Trophoblast cell (in vitro differentiated cells and primary cell): ENCODE measurements around the gene OR5V1. TPM values are rescaled to one million over a fixed set of nuclear protein-coding genes. Genes with fewer than 3 reads are reported as not detected.

Experiments
- DNase-seq, 2 donors: peaks; one replicate each; pipeline ENCODE4 v3.0.0-alpha.2; 2016
- H2AFZ ChIP-seq: 2 replicates; pipeline ENCODE4 v1.6.1; 2013; ENCODE audit warnings: low read length, moderate library complexity, mild to moderate bottlenecking; ENCODE audit not compliant: insufficient read depth, poor library complexity
- H2AK5ac ChIP-seq: 2 replicates; pipeline ENCODE4 v1.6.1; 2013; ENCODE audit warnings: mild to moderate bottlenecking, low read length
- H2BK120ac ChIP-seq: 2 replicates; pipeline ENCODE4 v1.6.1; 2013; ENCODE audit warnings: low read length, mild to moderate bottlenecking, moderate library complexity; ENCODE audit not compliant: insufficient read depth, poor library complexity
- H2BK12ac ChIP-seq: 2 replicates; pipeline ENCODE4 v1.6.1; 2013; ENCODE audit warnings: mild to moderate bottlenecking, low read length, moderate library complexity
- H2BK5ac ChIP-seq: 2 replicates; pipeline ENCODE4 v1.6.1; 2013; ENCODE audit warnings: low read length, low read depth, moderate library complexity, mild to moderate bottlenecking; ENCODE audit not compliant: poor library complexity
- H3K14ac ChIP-seq: 2 replicates; pipeline ENCODE4 v1.6.1; 2013; ENCODE audit warnings: mild to moderate bottlenecking, low read length
- H3K18ac ChIP-seq: 2 replicates; pipeline ENCODE4 v1.6.1; 2013; ENCODE audit warnings: mild to moderate bottlenecking, low read length
- H3K23ac ChIP-seq: 2 replicates; pipeline ENCODE4 v1.6.1; 2013; ENCODE audit warnings: low read length
- H3K27ac ChIP-seq: 2 replicates; pipeline ENCODE4 v1.5.1; 2013; ENCODE audit warnings: low read depth, mild to moderate bottlenecking, inconsistent platforms, low read length, moderate library complexity
- H3K27me3 ChIP-seq: 2 replicates; pipeline ENCODE4 v1.6.1; 2013; ENCODE audit warnings: inconsistent platforms, mild to moderate bottlenecking, low read length, moderate library complexity; ENCODE audit not compliant: insufficient read depth
- H3K36me3 ChIP-seq, 2 experiments: 1 replicate in 1 of 2; 2 replicates in 1 of 2; pipeline ENCODE4 v1.6.1; 2013; ENCODE audit warnings: low read length in 2 of 2, mild to moderate bottlenecking in 2 of 2, moderate library complexity in 1 of 2; ENCODE audit not compliant: insufficient read depth in 2 of 2, control insufficient read depth in 1 of 2
- H3K4ac ChIP-seq: 2 replicates; pipeline ENCODE4 v1.6.1; 2013; ENCODE audit warnings: low read depth, mild to moderate bottlenecking, low read length, moderate library complexity
- H3K4me1 ChIP-seq, 2 experiments: 1 replicate in 1 of 2; 2 replicates in 1 of 2; pipeline ENCODE4 v1.6.1; 2013; ENCODE audit warnings: low read length in 2 of 2, mild to moderate bottlenecking in 2 of 2, moderate library complexity in 1 of 2; ENCODE audit not compliant: insufficient read depth in 2 of 2, control insufficient read depth in 1 of 2
- H3K4me2 ChIP-seq: 2 replicates; pipeline ENCODE4 v1.6.1; 2013; ENCODE audit warnings: inconsistent platforms, mild to moderate bottlenecking, low read length, moderate library complexity
- H3K4me3 ChIP-seq: 2 replicates; pipeline ENCODE4 v1.5.1; 2013; ENCODE audit warnings: mild to moderate bottlenecking, low read depth, low read length, inconsistent platforms
- H3K79me1 ChIP-seq: one replicate; pipeline ENCODE4 v1.6.1; 2013; ENCODE audit warnings: low read length
- H3K79me2 ChIP-seq: 2 replicates; pipeline ENCODE4 v1.6.1; 2013; ENCODE audit warnings: low read length, mild to moderate bottlenecking; ENCODE audit not compliant: control insufficient read depth, insufficient read depth, poor library complexity
- H3K9ac ChIP-seq: 2 replicates; pipeline ENCODE4 v1.6.1; 2013; ENCODE audit warnings: mild to moderate bottlenecking, low read length
- H3K9me3 ChIP-seq: 2 replicates; pipeline ENCODE4 v1.6.1; 2013; ENCODE audit warnings: low read depth, mild to moderate bottlenecking, control low read depth, inconsistent platforms, low read length; ENCODE audit not compliant: insufficient read depth
- H4K12ac ChIP-seq: 2 replicates; pipeline ENCODE4 v1.6.1; 2013; ENCODE audit warnings: low read depth, mild to moderate bottlenecking, low read length, moderate library complexity
- H4K8ac ChIP-seq: 2 replicates; pipeline ENCODE4 v1.6.1; 2013; ENCODE audit warnings: low read depth, mild to moderate bottlenecking, low read length, moderate library complexity
- H4K91ac ChIP-seq: one replicate; pipeline ENCODE4 v1.6.1; 2013; ENCODE audit warnings: low read depth, mild to moderate bottlenecking, low read length, moderate library complexity
- WGBS: extraction: QIAGEN DNeasy Blood & Tissue Kit; methylation state at CpG from one replicate; pipeline ENCODE4 v1.1.7; 2013; ENCODE audit warnings: missing lambda C conversion rate; ENCODE audit not compliant: insufficient read length, insufficient coverage; ENCODE audit errors: extremely low coverage; 5-methylcytosine and 5-hydroxymethylcytosine counted together
- polyA plus RNA-seq: library from polyadenylated mRNA; stranded (reverse); fragments of 200-250 nt; gene quantifications from 2 replicates; pipeline ENCODE4 v1.2.3, GENCODE V29; 2013

The OR5V1 gene
- not detected in 2 replicates for polyA plus RNA-seq

DNA sequence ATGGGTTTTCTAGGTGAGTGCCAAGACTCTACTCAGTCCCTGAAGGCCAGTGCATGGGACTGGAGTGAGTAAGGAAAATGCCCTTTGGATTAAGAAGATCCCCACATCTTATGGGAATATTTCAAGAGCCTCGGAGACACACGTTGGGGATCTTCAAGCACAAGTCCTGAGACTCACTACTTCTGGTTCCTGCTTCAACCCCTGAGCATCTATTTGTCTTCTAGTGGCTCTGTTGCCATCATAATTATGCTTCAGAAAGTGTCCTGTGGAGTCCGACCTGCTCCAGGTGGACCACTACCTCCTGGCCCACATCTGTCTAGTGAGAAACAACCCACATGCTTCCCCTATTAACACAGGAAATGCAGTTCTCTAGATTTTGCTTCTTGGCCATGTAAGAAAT lies at the start of gene OR5V1:
TSS of gene OR5V1 (minus strand) at position 101 of the 400 bp plus-strand sequence. CDS start 12,670 bp downstream, outside the sequence.
- H3K79me2 ChIP-seq = no peaks in the 10 kb centered on the region
- H3K4ac ChIP-seq = no peak within 1 kb of the TSS
- H3K14ac ChIP-seq = no peak within 1 kb of the TSS
- H3K23ac ChIP-seq = no peak within 1 kb of the TSS
- no peak within 1 kb of the TSS for H4K91ac ChIP-seq
- DNase-seq = no peak
- H2BK5ac ChIP-seq = no peak within 1 kb of the TSS
- H3K27ac ChIP-seq = no peak within 1 kb of the TSS
- H3K36me3 ChIP-seq = no peaks in the 10 kb centered on the region
- H3K4me2 ChIP-seq = no peak within 1 kb of the TSS
- no CpG with 5 or more reads among the region's 3 CpGs for WGBS
- H4K12ac ChIP-seq = no peak within 1 kb of the TSS
- no peak within 1 kb of the TSS for H2BK12ac ChIP-seq
- no peak within 1 kb of the TSS for H3K9ac ChIP-seq
- H3K4me1 ChIP-seq = no peaks in the 10 kb centered on the region
- H3K9me3 ChIP-seq = no peaks in the 10 kb centered on the region
- H3K27me3 ChIP-seq = no peaks in the 10 kb centered on the region
- H3K18ac ChIP-seq = no peak within 1 kb of the TSS
- H3K79me1 ChIP-seq = no peaks in the 10 kb centered on the region
- H4K8ac ChIP-seq = no peak within 1 kb of the TSS
- no peak within 1 kb of the TSS for H3K4me3 ChIP-seq
- H2AK5ac ChIP-seq = no peak within 1 kb of the TSS
- H2AFZ ChIP-seq = no peak within 1 kb of the TSS
- H2BK120ac ChIP-seq = no peak within 1 kb of the TSS

DNA sequence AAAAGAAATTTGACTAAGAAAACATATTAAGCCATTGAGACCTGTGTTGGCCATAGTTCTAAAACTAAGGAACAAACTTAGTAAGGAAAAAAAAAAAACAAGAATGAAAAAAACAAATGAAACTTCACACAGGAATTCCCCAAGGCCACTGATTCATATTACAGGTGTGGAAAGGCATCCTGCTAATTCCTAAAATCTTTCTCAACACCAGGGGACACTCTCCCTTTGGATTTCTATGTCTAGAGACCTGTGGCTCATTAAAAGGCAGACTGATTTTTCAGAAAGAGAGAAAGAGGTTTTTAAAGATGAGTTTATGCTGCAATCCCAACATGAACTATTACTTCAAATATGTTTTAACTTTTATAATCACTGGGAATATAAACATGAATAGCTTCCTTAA lies 45.9 kb upstream of the OR5V1 start, which contains the start of gene OR12D1:
TSS of gene OR12D1 (plus strand) at position 341 of the 400 bp plus-strand sequence.
- Histone ChIP-seq H2AK5ac (no peak within 1 kb of the TSS), H2BK120ac (no peak within 1 kb of the TSS), H3K14ac (no peak within 1 kb of the TSS), H3K79me2 (no peaks in the 10 kb centered on the region), H3K27me3 (no peaks in the 10 kb centered on the region), H3K4me2 (no peak within 1 kb of the TSS), H4K12ac (no peak within 1 kb of the TSS), H2BK5ac (no peak within 1 kb of the TSS), H3K23ac (no peak within 1 kb of the TSS), H2AFZ (no peak within 1 kb of the TSS), H3K27ac (no peak within 1 kb of the TSS), H3K4me1 (no peaks in the 10 kb centered on the region), H4K91ac (no peak within 1 kb of the TSS), H2BK12ac (no peak within 1 kb of the TSS), H3K9ac (no peak within 1 kb of the TSS), H4K8ac (no peak within 1 kb of the TSS), H3K4ac (no peak within 1 kb of the TSS), H3K79me1 (no peaks in the 10 kb centered on the region), H3K36me3 (no peaks in the 10 kb centered on the region), H3K18ac (no peak within 1 kb of the TSS), H3K9me3 (no peaks in the 10 kb centered on the region), H3K4me3 (no peak within 1 kb of the TSS)
- peak; percentile 5 to 54 for DNase-seq

GRCh38 chr6:29403801-29404200 lies 35.1 kb upstream of the OR5V1 start:
- Histone ChIP-seq H3K4me1 (no peaks in the 10 kb centered on the region), H3K79me1 (no peaks in the 10 kb centered on the region), H3K4me3 (no peak overlapping the region), H4K12ac (no peak overlapping the region), H3K79me2 (no peaks in the 10 kb centered on the region), H3K4ac (no peak overlapping the region), H2AFZ (no peak overlapping the region), H2BK5ac (no peak overlapping the region), H3K4me2 (no peak overlapping the region), H3K23ac (no peak overlapping the region), H3K36me3 (no peaks in the 10 kb centered on the region), H3K14ac (no peak overlapping the region), H3K27ac (no peak overlapping the region), H2BK12ac (no peak overlapping the region), H3K18ac (no peak overlapping the region), H2BK120ac (no peak overlapping the region), H3K9me3 (no peaks in the 10 kb centered on the region), H4K91ac (no peak overlapping the region), H3K27me3 (no peaks in the 10 kb centered on the region), H3K9ac (no peak overlapping the region), H4K8ac (no peak overlapping the region), H2AK5ac (no peak overlapping the region)
- DNase-seq = no peak
- WGBS = no CpG with 5 or more reads among the region's 1 CpG

- no peak for DNase-seq
- Histone ChIP-seq H2BK12ac (no peak overlapping the region), H3K79me1 (no peaks in the 10 kb centered on the region), H3K4me3 (no peak overlapping the region), H3K36me3 (no peaks in the 10 kb centered on the region), H3K4me2 (no peak overlapping the region), H3K23ac (no peak overlapping the region), H2BK120ac (no peak overlapping the region), H3K9ac (no peak overlapping the region), H3K14ac (no peak overlapping the region), H3K79me2 (no peaks in the 10 kb centered on the region), H4K8ac (no peak overlapping the region), H3K27me3 (no peaks in the 10 kb centered on the region), H3K9me3 (no peaks in the 10 kb centered on the region), H2AFZ (no peak overlapping the region), H2AK5ac (no peak overlapping the region), H4K91ac (no peak overlapping the region), H4K12ac (no peak overlapping the region), H3K4ac (no peak overlapping the region), H3K27ac (no peak overlapping the region), H2BK5ac (no peak overlapping the region), H3K4me1 (no peaks in the 10 kb centered on the region), H3K18ac (no peak overlapping the region)
- WGBS = no CpG with 5 or more reads among the region's 2 CpGs
These were observed 30.9 kb upstream of the OR5V1 start for GRCh38 chr6:29399525-29399924.
